ENCODE measurements around the gene VDR.

DNA sequence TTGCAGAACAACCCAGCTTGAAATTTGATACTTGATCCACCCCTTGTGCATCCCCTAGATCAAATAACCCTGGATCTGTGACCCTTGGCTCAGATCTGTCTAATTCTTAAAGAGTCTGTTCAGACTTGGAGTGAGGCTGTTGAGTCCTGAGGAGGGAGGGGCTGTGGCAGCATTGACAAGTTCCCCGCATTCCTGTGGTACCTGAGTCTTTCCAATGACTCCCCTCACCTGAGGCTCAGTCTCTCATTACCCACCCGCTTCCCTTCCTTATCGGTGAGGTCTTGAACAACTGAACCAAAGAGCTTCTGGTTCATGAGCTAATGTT lies 69.0 kb downstream of the VDR start:
- TF ChIP-seq POLR2A (IDR thresholded peaks at IDR 0.05), result no peak
- TF ChIP-seq, protein P1, sequence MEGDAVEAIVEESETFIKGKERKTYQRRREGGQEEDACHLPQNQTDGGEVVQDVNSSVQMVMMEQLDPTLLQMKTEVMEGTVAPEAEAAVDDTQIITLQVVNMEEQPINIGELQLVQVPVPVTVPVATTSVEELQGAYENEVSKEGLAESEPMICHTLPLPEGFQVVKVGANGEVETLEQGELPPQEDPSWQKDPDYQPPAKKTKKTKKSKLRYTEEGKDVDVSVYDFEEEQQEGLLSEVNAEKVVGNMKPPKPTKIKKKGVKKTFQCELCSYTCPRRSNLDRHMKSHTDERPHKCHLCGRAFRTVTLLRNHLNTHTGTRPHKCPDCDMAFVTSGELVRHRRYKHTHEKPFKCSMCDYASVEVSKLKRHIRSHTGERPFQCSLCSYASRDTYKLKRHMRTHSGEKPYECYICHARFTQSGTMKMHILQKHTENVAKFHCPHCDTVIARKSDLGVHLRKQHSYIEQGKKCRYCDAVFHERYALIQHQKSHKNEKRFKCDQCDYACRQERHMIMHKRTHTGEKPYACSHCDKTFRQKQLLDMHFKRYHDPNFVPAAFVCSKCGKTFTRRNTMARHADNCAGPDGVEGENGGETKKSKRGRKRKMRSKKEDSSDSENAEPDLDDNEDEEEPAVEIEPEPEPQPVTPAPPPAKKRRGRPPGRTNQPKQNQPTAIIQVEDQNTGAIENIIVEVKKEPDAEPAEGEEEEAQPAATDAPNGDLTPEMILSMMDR (IDR thresholded peaks at IDR 0.05), result no peak
- no peak for TF ChIP-seq EP300 (IDR thresholded peaks at IDR 0.05)

All from suprapubic skin (tissue), 3 donors.